Astrocyte (in vitro differentiated cells and primary cell): ENCODE data around the gene PASK. TPM values are rescaled to one million over a fixed set of nuclear protein-coding genes. Genes with fewer than 3 reads are reported as not detected.

Experiments used
- DNase-seq: peaks from one replicate; pipeline ENCODE4 v3.0.0-alpha.2; 2010; ENCODE audit warnings: low read depth
- FAIRE-seq: peaks from 2 replicates; lab custom pipeline; 2011; peaks lifted over from hg19 to GRCh38; lab: Jason Lieb, UNC
- H2AFZ ChIP-seq: 2 replicates; pipeline ENCODE4 v1.6.0; 2012; ENCODE audit warnings: low read depth, low read length, inconsistent platforms
- H3K27ac ChIP-seq: 2 replicates; pipeline ENCODE4 v1.5.1; 2011; ENCODE audit warnings: low read depth, low read length, inconsistent platforms
- H3K27me3 ChIP-seq: 2 replicates; pipeline ENCODE4 v1.6.0; 2011; ENCODE audit warnings: low read length, inconsistent platforms; ENCODE audit not compliant: insufficient read depth
- H3K36me3 ChIP-seq: 2 replicates; pipeline ENCODE4 v1.5.1; 2011; ENCODE audit warnings: low read length, inconsistent platforms; ENCODE audit not compliant: insufficient read depth
- H3K4me1 ChIP-seq: 2 replicates; pipeline ENCODE4 v1.5.1; 2011; ENCODE audit warnings: low read length, inconsistent platforms; ENCODE audit not compliant: insufficient read depth
- H3K4me2 ChIP-seq: 2 replicates; pipeline ENCODE4 v1.6.0; 2012; ENCODE audit warnings: low read length, inconsistent platforms
- H3K4me3 ChIP-seq: 2 replicates; pipeline ENCODE4 v1.5.1; 2011; ENCODE audit warnings: low read depth, mild to moderate bottlenecking, low read length, inconsistent platforms; ENCODE audit not compliant: insufficient read depth
- H3K79me2 ChIP-seq: 2 replicates; pipeline ENCODE4 v1.6.0; 2012; ENCODE audit warnings: mild to moderate bottlenecking, low read length, inconsistent platforms; ENCODE audit not compliant: insufficient read depth
- H3K9ac ChIP-seq: 2 replicates; pipeline ENCODE4 v1.6.0; 2012; ENCODE audit warnings: mild to moderate bottlenecking, low read length, inconsistent platforms
- H3K9me3 ChIP-seq: 2 replicates; pipeline ENCODE4 v1.5.1; 2012; ENCODE audit warnings: low read depth, mild to moderate bottlenecking, low read length, inconsistent platforms; ENCODE audit not compliant: insufficient read depth
- H4K20me1 ChIP-seq: 2 replicates; pipeline ENCODE4 v1.6.0; 2012; ENCODE audit warnings: low read length, inconsistent platforms; ENCODE audit not compliant: insufficient read depth
- H3K27ac Mint-ChIP-seq: one replicate; pipeline ENCODE4 v1.8.0; 2021; ENCODE audit warnings: mild to moderate bottlenecking, mixed read lengths; ENCODE audit not compliant: unreplicated experiment
- H3K27me3 Mint-ChIP-seq: one replicate; pipeline ENCODE4 v1.8.0; 2021; ENCODE audit warnings: low read depth, mixed read lengths; ENCODE audit not compliant: unreplicated experiment
- H3K36me3 Mint-ChIP-seq: one replicate; pipeline ENCODE4 v1.8.0; 2021; ENCODE audit warnings: low read depth, mixed read lengths; ENCODE audit not compliant: unreplicated experiment
- H3K4me1 Mint-ChIP-seq: one replicate; pipeline ENCODE4 v1.8.0; 2021; ENCODE audit warnings: low read depth, mixed read lengths; ENCODE audit not compliant: unreplicated experiment
- H3K4me3 Mint-ChIP-seq: one replicate; pipeline ENCODE4 v1.8.0; 2021; ENCODE audit warnings: mild to moderate bottlenecking, moderate library complexity, mixed read lengths; ENCODE audit not compliant: unreplicated experiment
- H3K9me3 Mint-ChIP-seq: one replicate; pipeline ENCODE4 v1.8.0; 2021; ENCODE audit warnings: mild to moderate bottlenecking, mixed read lengths; ENCODE audit not compliant: unreplicated experiment
- EZH2 ChIP-seq: IDR thresholded peaks from 2 replicates; pipeline ENCODE4 v1.6.1; 2012; ENCODE audit warnings: mild to moderate bottlenecking, low read length, inconsistent platforms; ENCODE audit not compliant: insufficient read depth
- total RNA-seq: library from RNA; stranded (reverse); gene quantifications from 2 replicates; pipeline ENCODE4 v1.2.1, GENCODE V29; 2021
- TF ChIP-seq, protein P1 (sequence below): IDR thresholded peaks from 2 replicates; pipeline ENCODE4 v1.5.1; 2011; ENCODE audit warnings: low read depth, mild to moderate bottlenecking, inconsistent platforms, low read length, moderate library complexity; ENCODE audit not compliant: insufficient read depth

The PASK gene
- total RNA-seq, 1 donor from 2014 or later, result 8.0 TPM

GRCh38 chr2:241177526-241178334 lies 28.5 kb upstream of the PASK start:
- no peak for TF ChIP-seq EZH2
- TF ChIP-seq, protein P1, sequence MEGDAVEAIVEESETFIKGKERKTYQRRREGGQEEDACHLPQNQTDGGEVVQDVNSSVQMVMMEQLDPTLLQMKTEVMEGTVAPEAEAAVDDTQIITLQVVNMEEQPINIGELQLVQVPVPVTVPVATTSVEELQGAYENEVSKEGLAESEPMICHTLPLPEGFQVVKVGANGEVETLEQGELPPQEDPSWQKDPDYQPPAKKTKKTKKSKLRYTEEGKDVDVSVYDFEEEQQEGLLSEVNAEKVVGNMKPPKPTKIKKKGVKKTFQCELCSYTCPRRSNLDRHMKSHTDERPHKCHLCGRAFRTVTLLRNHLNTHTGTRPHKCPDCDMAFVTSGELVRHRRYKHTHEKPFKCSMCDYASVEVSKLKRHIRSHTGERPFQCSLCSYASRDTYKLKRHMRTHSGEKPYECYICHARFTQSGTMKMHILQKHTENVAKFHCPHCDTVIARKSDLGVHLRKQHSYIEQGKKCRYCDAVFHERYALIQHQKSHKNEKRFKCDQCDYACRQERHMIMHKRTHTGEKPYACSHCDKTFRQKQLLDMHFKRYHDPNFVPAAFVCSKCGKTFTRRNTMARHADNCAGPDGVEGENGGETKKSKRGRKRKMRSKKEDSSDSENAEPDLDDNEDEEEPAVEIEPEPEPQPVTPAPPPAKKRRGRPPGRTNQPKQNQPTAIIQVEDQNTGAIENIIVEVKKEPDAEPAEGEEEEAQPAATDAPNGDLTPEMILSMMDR, result no peak
- Histone ChIP-seq H3K4me1 (no peaks in the 10 kb centered on the region), H2AFZ (no peak overlapping the region), H3K9ac (no peak overlapping the region), H4K20me1 (no peaks in the 10 kb centered on the region), H3K36me3 (peaks cover 4% of the 10 kb centered on the region), H3K79me2 (no peaks in the 10 kb centered on the region), H3K27ac (no peak overlapping the region), H3K27me3 (no peaks in the 10 kb centered on the region), H3K4me3 (no peak overlapping the region), H3K4me2 (no peak overlapping the region), H3K9me3 (no peaks in the 10 kb centered on the region)
- no peaks in the 10 kb centered on the region for H3K27me3 Mint-ChIP-seq
- DNase-seq (no peak), FAIRE-seq (no peak)
- H3K4me3 Mint-ChIP-seq, result no peak overlapping the region
- no peaks in the 10 kb centered on the region for H3K9me3 Mint-ChIP-seq
- H3K4me1 Mint-ChIP-seq, result no peaks in the 10 kb centered on the region
- H3K27ac Mint-ChIP-seq, result no peak overlapping the region
- peaks cover 16% of the 10 kb centered on the region for H3K36me3 Mint-ChIP-seq

GRCh38 chr2:241173557-241173956 lies 24.3 kb upstream of the PASK start:
- FAIRE-seq (no peak), DNase-seq (no peak)
- H2AFZ ChIP-seq, result no peak overlapping the region
- H3K9ac ChIP-seq, result no peak overlapping the region
- H3K4me2 ChIP-seq, result no peak overlapping the region
- peaks cover 3% of the 10 kb centered on the region for H3K9me3 ChIP-seq
- H4K20me1 ChIP-seq, result no peaks in the 10 kb centered on the region
- no peaks in the 10 kb centered on the region for H3K79me2 ChIP-seq
- Mint-ChIP-seq H3K36me3 (peaks cover 32% of the 10 kb centered on the region), H3K27me3 (no peaks in the 10 kb centered on the region), H3K27ac (no peak overlapping the region), H3K4me3 (no peak overlapping the region), H3K9me3 (peaks cover 8% of the 10 kb centered on the region), H3K4me1 (no peaks in the 10 kb centered on the region)
- no peaks in the 10 kb centered on the region for H3K4me1 ChIP-seq
- no peaks in the 10 kb centered on the region for H3K27me3 ChIP-seq
- H3K4me3 ChIP-seq, result no peak overlapping the region
- no peak for TF ChIP-seq EZH2
- TF ChIP-seq, protein P1, result no peak
- H3K27ac ChIP-seq, result no peak overlapping the region
- peaks cover 20% of the 10 kb centered on the region for H3K36me3 ChIP-seq

GRCh38 chr2:241168366-241168765 lies 19.1 kb upstream of the PASK start:
- no peak for TF ChIP-seq EZH2
- TF ChIP-seq, protein P1, result no peak
- peaks cover 36% of the 10 kb centered on the region for H3K36me3 Mint-ChIP-seq

More at GRCh38 chr2:241168366-241168765, 19.1 kb upstream of the PASK start:
- no peaks in the 10 kb centered on the region for H3K27me3 ChIP-seq
- H3K4me1 ChIP-seq, result no peaks in the 10 kb centered on the region
- H3K4me1 Mint-ChIP-seq, result no peaks in the 10 kb centered on the region
- H3K27me3 Mint-ChIP-seq, result no peaks in the 10 kb centered on the region
- no peak for FAIRE-seq
- no peak overlapping the region for H3K27ac ChIP-seq
- H3K9me3 ChIP-seq, result peaks cover 3% of the 10 kb centered on the region
- H3K27ac Mint-ChIP-seq, result no peak overlapping the region
- H3K79me2 ChIP-seq, result no peaks in the 10 kb centered on the region
- H3K9ac ChIP-seq, result no peak overlapping the region
- H2AFZ ChIP-seq, result no peak overlapping the region
- no peaks in the 10 kb centered on the region for H4K20me1 ChIP-seq
- H3K4me3 Mint-ChIP-seq, result no peak overlapping the region
- H3K9me3 Mint-ChIP-seq, result peaks cover 8% of the 10 kb centered on the region
- peaks cover 31% of the 10 kb centered on the region for H3K36me3 ChIP-seq
- no peak overlapping the region for H3K4me2 ChIP-seq
- DNase-seq, result no peak
- no peak overlapping the region for H3K4me3 ChIP-seq
